K562 (cell line): ENCODE data around the gene AMDHD2.

Experiments
- CREB3 ChIP-seq: fragments of 450-650 bp; conservative IDR thresholded peaks from 2 replicates; pipeline ENCODE4 v1.6.1; 2016; ENCODE audit warnings: missing genetic modification characterization, low read depth, mild to moderate bottlenecking, missing compliant biosample characterization, moderate library complexity
- FOS ChIP-seq: IDR thresholded peaks from 3 replicates; pipeline ENCODE4 v1.6.1; 2011; ENCODE audit not compliant: insufficient read length; ENCODE audit errors: extremely low read depth
- KLF1 ChIP-seq: fragments of 450-650 bp; IDR thresholded peaks from 2 replicates; pipeline ENCODE4 v1.6.1; 2016; ENCODE audit warnings: missing genetic modification characterization, missing compliant biosample characterization
- MEF2A ChIP-seq: IDR thresholded peaks from 2 replicates; pipeline ENCODE4 v1.6.1; 2011; ENCODE audit warnings: low read depth, mild to moderate bottlenecking, low read length, moderate library complexity; ENCODE audit not compliant: control insufficient read depth
- SP1 ChIP-seq: sonication (generic); formaldehyde crosslinking; IDR thresholded peaks from 2 replicates; pipeline ENCODE4 v1.8.1; 2022; ENCODE audit warnings: mild to moderate bottlenecking, missing genetic modification reagents
- ZBTB1 ChIP-seq: sonication (generic); formaldehyde crosslinking; IDR thresholded peaks from 2 replicates; pipeline ENCODE4 v1.8.1; 2023; ENCODE audit warnings: missing genetic modification reagents, low read depth, mild to moderate bottlenecking, borderline replicate concordance
- ZBTB17 ChIP-seq: fragments of 450-650 bp; formaldehyde crosslinking; IDR thresholded peaks from 2 replicates; pipeline ENCODE4 v1.4.0; 2020; ENCODE audit warnings: mild to moderate bottlenecking

GRCh38 chr16:2473446-2473926 is 46.7 kb upstream of the AMDHD2 start:
- TF ChIP-seq ZBTB1 (CRISPR knock-in tag), result no peak
- TF ChIP-seq ZBTB17 (CRISPR knock-in tag), result no peak
- no peak for TF ChIP-seq KLF1 (tag)
- TF ChIP-seq MEF2A, result no peak
- no peak for TF ChIP-seq SP1 (CRISPR knock-in tag)
- no peak for TF ChIP-seq FOS
- TF ChIP-seq CREB3, result no peak
